Stimulated activated CD4-positive, alpha-beta T cell treated with anti-CD3 and anti-CD28 coated beads, Interleukin-2, amount 100 ng/mL, for 4 hours (primary cell): ENCODE results near the gene PTPRE.

ENCODE experiments used
- DNase-seq: peaks from one replicate; pipeline ENCODE4 v3.0.0-alpha.2; 2020; ENCODE audit warnings: low read depth

PTPRE gene

DNA sequence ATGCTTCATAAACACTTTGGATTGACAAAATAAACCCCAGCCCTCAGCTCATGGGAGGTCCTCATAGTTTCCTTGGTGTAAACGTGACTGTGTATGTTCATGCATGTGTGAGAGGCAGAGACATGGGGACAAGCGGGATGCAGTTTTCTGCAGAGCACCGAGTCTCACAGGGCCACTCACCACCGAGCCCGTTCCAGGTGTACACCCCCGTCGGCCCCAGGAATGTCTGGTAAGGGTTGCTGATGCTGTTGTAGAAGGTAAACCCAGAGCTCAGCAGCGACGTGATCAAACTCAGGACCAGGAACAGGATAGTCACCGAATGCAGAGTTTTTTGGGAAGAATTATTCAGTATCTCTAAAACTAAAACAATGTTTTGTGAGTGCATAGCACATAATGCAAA, 23.4 kb upstream of the PTPRE start:
- DNase-seq: no peak

DNA sequence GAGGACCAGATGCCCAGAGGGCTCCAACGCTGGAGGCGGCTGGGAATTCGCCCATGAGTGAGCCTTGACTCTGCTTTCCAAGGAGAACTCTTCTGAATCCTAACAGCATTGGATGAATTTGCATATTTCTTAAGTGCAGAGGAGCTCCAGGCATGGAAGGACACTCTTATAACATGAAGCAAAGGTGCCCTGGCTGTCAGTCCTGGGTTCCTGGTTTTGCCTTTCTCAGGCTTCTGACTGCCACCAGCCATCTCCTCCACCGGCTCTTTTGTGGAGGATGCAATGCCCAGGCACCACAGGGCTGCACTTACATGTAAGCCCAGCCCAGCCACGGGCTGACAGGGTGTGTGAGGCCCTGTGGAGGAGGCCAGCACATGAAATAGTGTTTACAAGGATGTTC, 22.4 kb upstream of the PTPRE start:
- no peak for DNase-seq

DNA sequence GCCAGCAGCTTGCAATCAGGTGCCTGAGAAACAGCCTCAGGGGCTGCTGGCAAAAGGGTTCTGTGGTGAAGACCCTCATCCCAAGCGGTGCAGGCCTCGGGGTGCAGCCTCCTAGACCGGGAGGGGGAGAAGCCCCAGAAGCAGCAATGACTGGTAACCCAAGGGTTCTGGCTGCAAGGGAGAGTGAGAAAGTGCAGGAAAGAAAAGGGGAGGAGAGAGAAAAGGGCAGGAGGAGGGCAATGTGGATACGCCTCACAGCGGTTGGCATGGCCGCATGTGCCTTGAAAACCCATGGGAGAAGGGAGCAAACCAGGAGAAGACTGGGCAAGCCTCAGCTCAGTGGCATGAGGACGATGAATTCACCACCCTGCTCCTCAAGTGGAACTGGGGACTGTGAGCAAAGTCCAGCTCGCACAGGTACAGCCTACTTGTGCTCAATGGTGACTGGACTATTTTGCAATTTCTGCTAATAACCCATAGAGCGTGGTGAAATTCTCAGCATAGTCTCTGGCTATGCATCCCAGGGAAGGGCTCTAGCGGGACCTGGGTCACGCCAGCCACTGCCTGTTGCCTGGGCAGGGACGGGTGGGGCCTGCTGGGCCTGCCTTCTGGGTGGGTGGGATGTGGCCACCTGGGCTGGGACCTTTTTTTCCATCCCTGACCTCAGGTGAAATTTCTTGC, 20.4 kb upstream of the PTPRE start:
- DNase-seq: no peak

DNA sequence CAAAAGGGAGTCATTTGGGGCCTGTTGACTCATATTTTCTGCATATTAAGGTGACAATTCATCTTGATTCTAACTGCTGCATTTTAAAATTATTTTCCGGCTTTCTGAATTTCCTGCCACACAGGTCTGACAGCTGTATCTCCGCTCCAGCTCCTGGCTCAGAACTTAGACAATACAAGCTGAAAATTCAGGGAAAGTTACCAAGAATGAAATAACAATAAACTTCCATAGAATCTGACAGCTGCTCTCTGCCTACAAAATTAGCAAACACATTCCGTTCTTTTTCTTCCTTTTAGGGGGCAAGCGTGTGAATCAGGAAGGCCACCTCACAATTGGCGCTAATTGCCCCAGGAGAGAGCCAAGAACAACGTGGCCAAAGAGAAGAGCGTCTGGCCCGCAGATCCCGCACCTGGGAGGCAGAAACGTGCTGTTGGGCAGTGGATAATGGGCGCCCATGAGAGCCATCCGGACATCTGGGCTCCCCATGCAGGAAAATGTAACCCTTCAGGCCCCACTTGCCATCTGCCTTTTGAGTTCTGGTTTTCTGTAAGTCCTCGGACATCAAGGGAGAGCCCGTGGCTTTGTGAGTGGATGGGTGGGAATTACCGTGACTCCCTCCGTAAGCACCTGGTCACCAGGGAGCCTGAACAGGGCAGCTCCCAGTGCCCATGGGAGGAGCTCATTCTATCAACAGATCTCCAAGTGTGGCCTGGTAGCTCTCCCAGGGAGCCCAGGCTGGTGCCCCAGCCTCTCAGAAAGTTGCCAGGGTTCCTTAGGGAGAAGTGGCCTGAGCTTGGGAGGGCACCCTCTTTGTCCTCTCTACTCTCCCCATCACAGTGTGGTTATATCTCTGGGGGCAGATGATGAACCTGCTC, 19.1 kb upstream of the PTPRE start:
- DNase-seq: no peak

DNA sequence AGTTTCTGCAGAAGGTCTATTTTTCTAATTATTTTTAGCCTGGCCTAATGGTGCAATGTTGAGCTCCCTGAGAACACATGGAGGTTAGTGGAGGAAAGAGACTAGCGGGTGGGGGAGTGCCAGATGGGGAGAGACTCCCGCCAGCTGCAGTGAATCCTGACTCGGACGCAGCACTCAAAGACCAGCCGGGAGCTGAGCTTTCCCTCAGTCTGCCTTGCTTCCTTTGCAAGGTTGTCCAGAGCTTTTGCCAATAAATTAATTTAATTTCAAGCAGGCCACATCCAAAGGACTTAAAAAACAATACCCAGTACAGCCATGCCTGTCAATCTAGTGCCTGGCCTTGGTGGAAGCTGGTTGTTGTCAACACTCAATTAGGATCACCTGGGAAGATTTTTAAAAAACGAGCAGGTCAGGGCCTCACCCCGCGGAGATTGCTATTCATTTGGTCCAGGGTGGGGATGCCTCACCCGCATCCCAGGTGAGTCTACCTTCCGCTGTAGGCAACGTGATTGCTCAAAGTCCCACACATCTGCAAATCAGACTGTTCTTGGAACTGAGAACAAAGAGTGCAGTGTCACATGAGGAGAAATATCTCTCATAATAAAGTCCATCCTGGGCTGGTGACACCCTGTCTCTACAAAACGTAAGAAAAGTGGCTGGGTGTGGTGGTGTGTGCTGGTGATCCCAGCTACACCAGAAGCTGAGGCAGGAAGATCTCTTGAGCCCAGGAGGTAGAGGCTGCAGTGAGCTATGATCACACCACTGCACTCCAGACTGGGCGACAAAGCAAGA, 18.2 kb upstream of the PTPRE start:
- DNase-seq: no peak

DNA sequence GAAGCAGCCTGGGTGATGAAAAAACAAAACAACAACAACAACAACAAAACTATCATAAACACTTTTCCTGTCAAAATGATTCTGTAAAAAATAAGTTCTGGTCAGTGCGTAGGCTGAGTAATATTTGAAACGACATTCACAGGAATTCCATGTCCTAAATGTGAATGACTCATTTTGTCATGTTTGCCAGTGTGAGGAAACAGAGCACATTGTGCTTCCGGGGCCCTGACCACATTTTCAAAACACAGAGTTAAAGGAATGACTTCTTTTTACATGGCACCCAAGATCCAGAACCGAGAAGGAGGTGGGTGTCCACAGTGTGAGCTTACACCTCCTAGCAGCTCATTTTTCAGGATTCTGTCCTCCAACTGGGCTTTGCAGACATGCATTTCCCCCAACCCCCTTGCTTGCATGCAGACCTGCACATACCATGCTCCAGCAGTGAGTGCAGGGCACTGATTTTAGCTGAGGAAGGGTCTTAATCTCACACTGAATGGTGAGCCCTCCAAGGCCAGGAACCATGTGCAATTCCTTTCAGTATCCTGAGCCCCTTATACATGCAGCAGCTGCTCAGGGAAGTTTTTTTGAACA, 17.2 kb upstream of the PTPRE start:
- DNase-seq: no peak

DNA sequence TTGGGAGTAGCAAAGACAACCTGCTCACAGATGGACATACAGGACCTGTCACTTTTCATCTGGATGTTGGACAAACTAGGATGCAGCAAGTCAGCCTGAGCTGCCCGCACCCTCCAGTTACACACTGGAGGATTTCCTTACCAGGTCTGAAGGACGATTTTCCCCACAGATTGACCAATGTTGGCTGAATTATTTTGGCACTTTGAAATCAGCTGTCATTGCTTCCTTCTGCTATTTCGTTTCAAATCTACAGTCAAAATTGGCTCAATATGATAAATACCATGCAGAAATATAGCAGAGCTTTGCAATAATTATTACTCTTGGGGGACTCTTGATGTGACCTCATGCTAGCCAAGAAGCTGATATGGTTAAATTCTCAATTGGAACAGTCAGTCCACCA, 16.7 kb upstream of the PTPRE start:
- DNase-seq: no peak

DNA sequence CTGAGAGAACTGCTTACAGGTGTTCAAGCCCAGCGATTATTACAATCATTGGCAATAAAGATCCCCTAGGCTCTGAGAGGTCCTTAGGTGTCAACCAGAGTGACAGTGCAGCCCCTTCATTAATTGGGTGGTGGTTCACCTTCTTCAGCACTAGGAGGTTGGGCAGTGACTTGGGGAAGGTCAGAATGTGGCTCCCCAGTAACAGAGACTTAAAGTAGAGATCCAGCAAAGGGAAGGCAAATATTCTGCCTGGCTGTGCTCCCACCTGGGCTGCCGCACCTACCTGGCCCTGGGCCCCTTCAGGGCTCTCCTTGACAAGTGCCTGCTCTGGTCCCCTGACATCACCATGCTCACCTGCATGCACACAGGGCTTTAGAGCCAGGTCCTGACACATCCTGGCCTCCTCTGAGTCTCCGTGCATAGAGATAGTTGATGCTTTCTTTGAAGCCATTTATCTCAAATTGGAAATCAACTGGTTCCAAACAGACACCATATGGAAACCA, 16.0 kb upstream of the PTPRE start:
- DNase-seq: no peak

DNA sequence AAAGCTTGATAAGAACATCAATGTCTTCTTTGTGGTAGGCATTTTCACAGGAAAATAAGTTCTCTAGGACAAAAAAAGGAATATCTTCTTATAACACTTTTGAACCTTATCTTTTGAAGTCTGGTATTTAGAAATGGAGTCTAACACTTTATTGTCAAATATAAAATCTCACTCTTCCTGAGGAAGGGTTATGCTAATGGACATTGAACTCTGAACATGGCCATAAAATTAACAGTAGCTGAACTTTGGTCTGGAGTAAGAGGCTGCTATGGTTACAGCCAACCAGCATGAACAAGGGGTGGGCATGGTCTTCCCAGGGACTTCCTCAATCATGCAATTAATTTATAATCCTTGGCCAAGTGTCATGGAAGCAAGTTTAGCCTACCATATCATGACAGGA, 14.2 kb upstream of the PTPRE start, which contains the start of gene CLRN3:
Gene CLRN3 (minus strand): TSS at position 199 of the 400 bp plus-strand sequence. CDS start 157 bp downstream, at position 42.
- no peak for DNase-seq

DNA sequence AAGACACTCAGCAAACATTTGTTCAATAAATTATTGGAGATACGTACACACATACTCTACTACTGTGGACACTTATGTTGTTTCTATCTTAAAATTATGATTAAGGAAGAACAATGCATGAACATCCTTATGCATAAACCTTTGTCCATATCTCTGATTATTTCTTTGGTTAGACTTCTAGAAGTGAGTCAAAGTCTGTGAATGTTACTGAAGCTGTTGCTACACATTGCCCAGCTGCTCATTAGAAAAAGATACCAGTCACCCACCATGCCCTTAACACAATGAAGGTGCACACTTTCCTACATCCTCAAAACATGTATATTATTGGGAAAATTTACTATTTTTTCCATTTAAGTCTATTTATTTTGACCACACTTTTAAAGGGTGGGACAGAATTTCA, 12.8 kb upstream of the PTPRE start:
- DNase-seq: no peak

DNA sequence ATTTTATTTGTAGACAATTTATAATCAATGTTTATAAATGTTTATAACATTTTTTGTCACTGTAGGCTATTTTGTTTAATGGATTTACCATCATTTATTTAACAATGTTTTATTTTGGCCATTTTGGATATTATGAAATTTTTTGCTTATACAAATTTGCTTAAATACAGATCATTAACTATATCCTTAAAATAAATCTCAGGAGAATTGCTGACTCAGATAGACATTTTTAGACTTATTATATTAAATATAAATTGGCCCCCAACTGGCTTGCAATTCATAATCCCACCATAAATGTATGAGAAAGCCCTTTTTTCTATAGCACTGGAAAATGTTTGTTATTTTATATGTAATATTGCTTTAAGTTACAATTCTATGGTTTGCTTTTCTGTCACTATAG, 10.3 kb upstream of the PTPRE start:
- no peak for DNase-seq

DNA sequence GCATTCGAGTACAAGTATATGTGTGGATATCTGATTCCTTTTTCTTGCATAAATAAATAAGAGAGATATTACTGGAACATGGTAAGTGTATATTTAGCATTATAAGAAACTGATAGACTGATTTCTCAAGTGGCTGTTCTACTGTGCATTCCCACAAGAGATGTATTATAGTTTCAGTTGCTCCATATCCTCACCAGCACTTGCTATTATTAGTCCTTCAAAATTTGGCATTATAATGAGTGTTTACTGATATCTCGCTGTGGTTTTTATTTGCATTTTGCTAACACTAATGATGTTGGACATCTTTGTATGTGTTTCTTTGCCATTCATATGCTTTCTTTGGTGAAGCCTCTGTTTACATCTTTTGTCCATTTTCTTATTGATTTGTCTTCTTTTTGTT, 9.7 kb upstream of the PTPRE start:
- DNase-seq: no peak

DNA sequence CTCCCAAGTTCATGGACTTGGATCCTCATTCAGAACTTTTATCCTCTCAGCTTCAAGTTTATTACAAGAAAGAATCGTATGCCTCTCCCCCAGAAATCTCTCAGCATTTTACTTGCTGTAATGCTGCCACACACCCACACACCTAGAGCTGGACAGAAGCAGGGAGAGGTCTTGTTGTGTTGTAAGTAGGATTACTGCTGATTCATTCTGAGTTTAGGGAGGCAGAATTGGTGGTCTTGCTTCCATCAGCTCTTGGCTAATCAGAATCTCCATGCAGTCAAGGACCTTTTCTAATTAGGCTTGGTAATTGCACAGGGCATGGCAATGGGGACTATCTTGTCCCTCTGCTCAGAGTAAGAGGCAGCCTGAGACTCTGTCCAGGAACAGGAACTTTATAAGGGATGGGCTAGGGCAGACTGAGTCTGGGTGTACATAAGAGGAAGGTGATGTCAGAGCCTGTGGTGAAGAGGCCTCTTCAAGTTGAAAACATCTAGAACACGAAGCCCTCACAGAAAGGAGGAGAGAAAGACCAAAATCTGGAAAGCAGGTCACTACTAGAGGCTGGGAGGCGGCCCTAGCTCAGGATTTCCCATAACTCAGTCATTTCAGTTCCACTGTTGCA, 7.0 kb upstream of the PTPRE start:
- DNase-seq: no peak

DNA sequence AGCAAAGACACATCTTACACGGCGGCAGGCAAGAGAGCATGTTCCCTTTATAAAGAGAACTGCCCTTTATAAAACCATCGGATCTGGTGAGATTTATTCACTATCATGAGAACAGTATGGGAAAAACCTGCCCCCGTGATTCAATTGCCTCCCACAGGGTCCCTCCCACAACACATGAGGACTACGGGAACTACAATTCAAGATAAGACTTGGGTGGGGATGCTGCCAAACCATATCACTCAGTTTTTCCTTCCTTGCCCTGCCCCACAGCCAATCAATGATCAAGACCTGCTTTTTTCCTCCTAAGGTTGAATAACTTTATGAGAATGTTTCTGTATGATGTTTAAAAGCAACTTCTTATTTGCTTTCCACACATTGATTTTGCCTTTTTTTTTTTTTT, 3.1 kb upstream of the PTPRE start:
- no peak for DNase-seq

DNA sequence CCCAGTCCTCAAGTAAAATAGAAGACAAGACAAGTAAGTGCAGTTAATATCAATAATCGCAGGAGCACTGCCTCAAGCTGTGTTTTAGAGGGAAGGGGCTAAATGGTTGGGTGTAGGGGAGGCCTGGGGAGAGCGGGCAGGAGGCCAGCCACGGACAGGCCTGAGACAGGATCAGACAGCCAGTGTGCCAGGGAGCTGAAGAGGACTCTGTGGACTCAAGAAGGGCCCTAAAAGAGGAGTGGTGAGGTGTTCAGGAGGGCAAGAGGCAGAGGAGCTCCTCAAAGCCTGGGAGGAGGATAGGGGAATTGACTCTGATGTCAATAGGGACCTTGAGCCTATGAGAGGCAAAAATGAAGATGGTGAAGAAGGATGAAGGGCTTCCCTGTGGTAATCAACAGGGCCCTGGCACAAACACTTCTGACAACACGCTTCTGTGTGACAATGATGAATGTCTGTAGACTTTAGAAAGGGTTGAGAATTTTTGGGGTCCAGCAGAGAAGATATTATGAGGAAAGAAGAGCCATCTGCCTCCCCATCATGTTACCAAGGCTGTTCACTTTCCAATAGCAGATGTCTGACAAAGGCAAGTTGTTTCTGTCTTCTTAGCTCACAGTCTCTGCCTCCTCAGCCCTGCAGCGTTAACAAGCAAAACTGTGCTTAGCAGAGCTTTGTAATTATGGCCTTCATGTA, 2.4 kb upstream of the PTPRE start:
- no peak for DNase-seq

DNA sequence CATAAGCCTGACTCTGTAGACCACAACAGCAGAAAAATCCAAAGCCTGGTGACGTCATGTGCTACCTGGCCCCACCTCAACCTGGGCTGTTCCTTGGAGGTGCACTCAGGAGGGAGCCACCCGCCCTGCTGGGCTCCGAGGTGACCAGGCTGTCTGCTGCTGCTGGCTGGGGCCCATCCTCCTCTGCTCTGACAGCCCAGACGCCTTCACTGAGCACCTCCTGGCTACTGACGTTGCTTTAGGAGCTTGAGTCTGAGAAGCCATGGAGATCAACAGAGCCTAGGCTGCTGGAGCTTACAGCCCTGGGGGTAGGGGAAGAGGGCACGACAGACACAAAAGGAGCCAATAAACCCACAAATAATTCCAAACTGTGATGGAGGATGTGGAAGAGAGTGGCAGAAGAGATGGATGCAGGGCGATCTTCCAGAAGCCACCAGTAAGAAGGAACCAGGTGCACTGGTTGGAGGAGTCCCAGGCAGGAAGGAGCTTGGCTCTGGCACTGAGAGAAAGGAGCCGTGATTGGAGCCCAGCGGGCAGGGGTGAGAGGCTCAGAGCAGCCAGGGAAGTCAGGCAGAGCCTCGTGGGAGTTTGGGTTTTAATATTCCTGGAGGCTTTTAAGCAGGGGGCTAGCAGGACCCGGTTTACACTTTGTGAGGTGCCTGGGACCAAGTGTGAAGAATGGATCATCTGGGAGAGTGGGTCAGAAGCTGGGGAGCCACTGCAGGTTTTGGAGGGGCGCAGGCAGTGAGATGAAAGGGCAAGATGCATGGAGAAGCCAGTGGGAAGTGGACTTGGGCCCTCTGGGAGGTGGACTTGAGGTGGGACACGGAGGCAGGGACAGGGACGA, 1.7 kb upstream of the PTPRE start:
- DNase-seq: no peak

DNA sequence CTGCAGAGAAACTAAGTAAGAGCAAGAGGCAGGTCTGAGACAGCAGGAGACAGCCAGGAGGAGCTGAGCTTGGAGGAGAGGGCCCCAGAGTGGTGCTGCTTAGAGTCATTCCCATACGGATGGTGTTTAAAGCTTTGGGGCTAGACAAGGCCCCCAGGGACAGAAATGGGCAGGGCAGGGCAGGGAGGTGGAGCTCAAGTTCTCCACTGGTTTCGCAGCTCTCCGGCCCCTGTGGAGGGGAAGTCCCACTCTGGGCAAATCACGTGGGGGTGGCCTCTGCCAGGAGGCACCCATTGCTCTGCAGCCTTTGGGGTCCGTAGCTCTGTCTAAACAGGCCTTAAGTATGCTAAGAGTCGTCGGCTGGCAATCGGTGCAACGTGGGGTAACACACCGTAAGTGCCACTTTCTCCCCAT, 1.0 kb upstream of the PTPRE start:
- no peak for DNase-seq

DNA sequence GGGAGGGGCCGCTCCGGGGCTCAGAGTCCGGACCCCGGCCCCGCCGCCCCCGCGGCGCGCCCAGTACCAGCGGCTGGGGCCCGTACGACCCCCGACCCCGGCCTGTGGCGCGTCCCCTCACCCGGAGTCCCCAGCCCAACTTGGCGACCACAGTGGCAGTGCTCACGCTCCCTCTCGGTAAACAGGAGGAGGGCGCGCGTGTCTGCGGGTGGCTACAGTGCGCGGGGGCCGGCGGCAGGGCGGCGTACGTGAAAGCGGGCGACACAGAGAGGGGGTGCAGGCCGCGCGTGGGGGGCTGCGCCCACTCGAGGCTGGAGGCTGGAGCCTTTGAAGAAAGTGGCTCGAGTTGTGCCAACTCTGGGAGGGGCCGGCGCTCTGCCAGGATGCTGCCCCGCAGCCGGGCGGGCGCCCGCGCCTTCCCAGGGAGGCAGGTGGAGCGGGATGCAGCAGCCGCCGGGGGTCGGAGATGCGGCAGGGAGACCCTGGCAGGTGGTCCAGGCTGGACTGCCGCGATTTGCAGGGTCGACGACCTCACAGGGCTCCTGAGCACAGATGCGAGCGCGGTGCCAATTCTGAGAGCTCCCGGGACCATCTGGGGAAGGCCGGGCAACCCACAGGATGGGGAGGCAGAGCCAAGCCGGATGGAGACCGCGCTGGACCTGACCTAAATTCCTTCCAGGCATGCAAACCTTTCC, 655 bp downstream of the PTPRE start:
- no peak for DNase-seq
